Measurements from ENCODE around the gene PORCN.

- TF ChIP-seq POLR2AphosphoS5 (IDR thresholded peaks at IDR 0.05; ENCODE audit: low read depth, low read length) (no peak), SIN3A (IDR thresholded peaks at IDR 0.05; ENCODE audit: borderline replicate concordance, insufficient read depth, low read length) (no peak)
These were observed 827 bp downstream of the PORCN start for GRCh38 chrX:48509619-48510018.

Data from PFSK-1 (cell line).